ENCODE data around the gene SDSL. TPM values are rescaled to one million over a fixed set of nuclear protein-coding genes. Genes with fewer than 3 reads are reported as not detected.
A peak's percentile ranks its signal among the peaks of the same experiment; 100 is the strongest.

Gene SDSL
- total RNA-seq, 1 donor from 2014 or later = 11.8 TPM

GRCh38 chr12:113462998-113463745 lies 41.0 kb downstream of the SDSL start:
- TF ChIP-seq CTCF (conservative IDR thresholded peaks at IDR 0.05; ENCODE audit: low read depth, low read length) = no peak
- DNase-seq (ENCODE audit: low read depth) = no peak
- H3K4me3 ChIP-seq (ENCODE audit: low read depth, low read length) = no peak overlapping the region

GRCh38 chr12:113463746-113464451 lies 41.7 kb downstream of the SDSL start:
- no peak for DNase-seq (ENCODE audit: low read depth)
- no peak for TF ChIP-seq CTCF (conservative IDR thresholded peaks at IDR 0.05; ENCODE audit: low read depth, low read length)
- H3K4me3 ChIP-seq (ENCODE audit: low read depth, low read length) = no peak overlapping the region

- no peak overlapping the region for H3K4me3 ChIP-seq (ENCODE audit: low read depth, low read length)
- DNase-seq (ENCODE audit: low read depth) = no peak
- TF ChIP-seq CTCF (conservative IDR thresholded peaks at IDR 0.05; ENCODE audit: low read depth, low read length) = no peak
Observed at GRCh38 chr12:113464452-113464775, 42.2 kb downstream of the SDSL start.

- no peak for DNase-seq (ENCODE audit: low read depth)
- TF ChIP-seq CTCF (conservative IDR thresholded peaks at IDR 0.05; ENCODE audit: low read depth, low read length) = no peak
- H3K4me3 ChIP-seq (ENCODE audit: low read depth, low read length) = peak overlapping the region; percentile 27
Observed at GRCh38 chr12:113464852-113465719, 42.9 kb downstream of the SDSL start.

GRCh38 chr12:113465808-113466453 lies 43.8 kb downstream of the SDSL start:
- TF ChIP-seq CTCF (conservative IDR thresholded peaks at IDR 0.05; ENCODE audit: low read depth, low read length) = no peak
- H3K4me3 ChIP-seq (ENCODE audit: low read depth, low read length) = no peak overlapping the region
- no peak for DNase-seq (ENCODE audit: low read depth)

- peak overlapping the region; percentile 54 for H3K4me3 ChIP-seq (ENCODE audit: low read depth, low read length)
- no peak for DNase-seq (ENCODE audit: low read depth)
- no peak for TF ChIP-seq CTCF (conservative IDR thresholded peaks at IDR 0.05; ENCODE audit: low read depth, low read length)
Observed at GRCh38 chr12:113466454-113467141, 44.4 kb downstream of the SDSL start.
